T-helper 2 cell treated with Interferon-gamma antibody and Interleukin-4, amounts not matched to agents 100 ng/mL and 5 ng/mL, for 36 hours (primary cell): ENCODE measurements around the gene RFPL4A. TPM values are rescaled to one million over a fixed set of nuclear protein-coding genes. Genes with fewer than 3 reads are reported as not detected.
"Not testable (repeated sequence)": the region's sequence is repeated elsewhere in the genome, so short reads cannot be mapped to it uniquely, and the experiment has no call there.

ENCODE experiments used
- intact Hi-C: fragments of 100-400 bp; cut with micrococcal nuclease; formaldehyde crosslinking; loops from one replicate; pipeline ENCODE4 v1.15.1; 2023
- total RNA-seq: library from RNA; stranded (reverse); gene quantifications from 2 replicates; pipeline ENCODE4 v1.2.3, GENCODE V29; 2022

The RFPL4A gene
- not detected in 2 replicates for total RNA-seq

- intact Hi-C loops: not testable (repeated sequence)
Measured at GRCh38 chr19:55758797-55759196, at the start of gene RFPL4A. Gene RFPL4A (plus strand): TSS chr19:55759097. CDS start chr19:55761801, 2,704 bp downstream.

- intact Hi-C loops: no loop called here
Measured at GRCh38 chr19:55711719-55712118, 47.2 kb upstream of the RFPL4A start.

GRCh38 chr19:55712804-55713631, 45.9 kb upstream of the RFPL4A start:
- intact Hi-C loops: no loop called here

- intact Hi-C loops: no loop called here
Measured at GRCh38 chr19:55716531-55716930, 42.4 kb upstream of the RFPL4A start.

- intact Hi-C loops: no loop called here
Measured at GRCh38 chr19:55717251-55717650, 41.6 kb upstream of the RFPL4A start.

- intact Hi-C loops: not testable (repeated sequence)
Measured at GRCh38 chr19:55717879-55718711, 40.8 kb upstream of the RFPL4A start.

- intact Hi-C loops: no loop called here
Measured at GRCh38 chr19:55720214-55720746, 38.6 kb upstream of the RFPL4A start.

GRCh38 chr19:55720801-55721200, 38.1 kb upstream of the RFPL4A start:
- intact Hi-C loops: no loop called here

GRCh38 chr19:55723491-55723890, 35.4 kb upstream of the RFPL4A start:
- intact Hi-C loops: no loop called here

GRCh38 chr19:55730378-55730777, 28.5 kb upstream of the RFPL4A start:
- intact Hi-C loops: not testable (repeated sequence)

GRCh38 chr19:55738302-55738701, 20.6 kb upstream of the RFPL4A start, which contains the start of gene NLRP9:
Gene NLRP9 (minus strand): TSS chr19:55738402. CDS start chr19:55738374, 28 bp downstream.
- intact Hi-C loops: no loop called here

GRCh38 chr19:55750715-55751114, 8.2 kb upstream of the RFPL4A start:
- intact Hi-C loops: no loop called here

GRCh38 chr19:55753401-55753800, 5.5 kb upstream of the RFPL4A start:
- intact Hi-C loops: no loop called here

GRCh38 chr19:55756808-55757207, 2.1 kb upstream of the RFPL4A start:
- intact Hi-C loops: not testable (repeated sequence)

GRCh38 chr19:55766466-55766865, 7.6 kb downstream of the RFPL4A start:
- intact Hi-C loops: no loop called here

GRCh38 chr19:55768818-55769217, 9.9 kb downstream of the RFPL4A start, which contains the start of gene RFPL4AL1:
Gene RFPL4AL1 (plus strand): TSS chr19:55769118. CDS start chr19:55771805, 2,687 bp downstream.
- intact Hi-C loops: not testable (repeated sequence)

- intact Hi-C loops: not testable (repeated sequence)
Measured at GRCh38 chr19:55769632-55770031, 10.7 kb downstream of the RFPL4A start.

GRCh38 chr19:55777528-55777927, 18.6 kb downstream of the RFPL4A start:
- intact Hi-C loops: no loop called here

GRCh38 chr19:55778331-55778730, 19.4 kb downstream of the RFPL4A start:
- intact Hi-C loops: no loop called here

- intact Hi-C loops: no loop called here
Measured at GRCh38 chr19:55781112-55781511, 22.2 kb downstream of the RFPL4A start.

- intact Hi-C loops: no loop called here
Measured at GRCh38 chr19:55795021-55795420, 36.1 kb downstream of the RFPL4A start.

- intact Hi-C loops: no loop called here
Measured at GRCh38 chr19:55801416-55801815, 42.5 kb downstream of the RFPL4A start.
